PC-9 (cell line): Measurements from ENCODE around the gene METTL8.

Experiments
- CTCF ChIP-seq: fragments of 200-600 bp; sonication (generic); conservative IDR thresholded peaks from 2 replicates; pipeline ENCODE4 v1.6.1; 2017; ENCODE audit warnings: mixed run types, antibody characterized with exemption, mild to moderate bottlenecking, moderate library complexity
- EZH2 ChIP-seq: fragments of 200-600 bp; sonication (generic); IDR thresholded peaks from 2 replicates; pipeline ENCODE4 v1.8.0; 2017; ENCODE audit warnings: antibody characterized with exemption, low read depth

GRCh38 chr2:171322928-171323327 is 110.9 kb downstream of the METTL8 start:
- TF ChIP-seq CTCF (no peak), EZH2 (no peak)
